Tibial nerve (tissue), 4 donors: ENCODE results near the gene FBXL20.

Source experiments
- EP300 ChIP-seq, 2 donors: sonication (generic); formaldehyde crosslinking; IDR thresholded peaks; one replicate each; pipeline ENCODE4 v1.6.1; 2017; ENCODE audit warnings: antibody characterized with exemption in 2 of 2, mild to moderate bottlenecking in 1 of 2
- TF ChIP-seq, protein P1 (sequence below), 5 experiments: fragments of 200-600 bp in 3 of 5; fragments of 450-650 bp in 2 of 5; sonication (generic) in 3 of 5; IDR thresholded peaks; one replicate each; pipeline ENCODE4 v1.5.1; 2016 to 2019; ENCODE audit warnings: antibody characterized with exemption in 5 of 5, mild to moderate bottlenecking in 3 of 5, moderate library complexity in 2 of 5

GRCh38 chr17:39402890-39403605, 1.6 kb upstream of the FBXL20 start:
- TF ChIP-seq, protein P1, sequence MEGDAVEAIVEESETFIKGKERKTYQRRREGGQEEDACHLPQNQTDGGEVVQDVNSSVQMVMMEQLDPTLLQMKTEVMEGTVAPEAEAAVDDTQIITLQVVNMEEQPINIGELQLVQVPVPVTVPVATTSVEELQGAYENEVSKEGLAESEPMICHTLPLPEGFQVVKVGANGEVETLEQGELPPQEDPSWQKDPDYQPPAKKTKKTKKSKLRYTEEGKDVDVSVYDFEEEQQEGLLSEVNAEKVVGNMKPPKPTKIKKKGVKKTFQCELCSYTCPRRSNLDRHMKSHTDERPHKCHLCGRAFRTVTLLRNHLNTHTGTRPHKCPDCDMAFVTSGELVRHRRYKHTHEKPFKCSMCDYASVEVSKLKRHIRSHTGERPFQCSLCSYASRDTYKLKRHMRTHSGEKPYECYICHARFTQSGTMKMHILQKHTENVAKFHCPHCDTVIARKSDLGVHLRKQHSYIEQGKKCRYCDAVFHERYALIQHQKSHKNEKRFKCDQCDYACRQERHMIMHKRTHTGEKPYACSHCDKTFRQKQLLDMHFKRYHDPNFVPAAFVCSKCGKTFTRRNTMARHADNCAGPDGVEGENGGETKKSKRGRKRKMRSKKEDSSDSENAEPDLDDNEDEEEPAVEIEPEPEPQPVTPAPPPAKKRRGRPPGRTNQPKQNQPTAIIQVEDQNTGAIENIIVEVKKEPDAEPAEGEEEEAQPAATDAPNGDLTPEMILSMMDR (IDR thresholded peaks at IDR 0.05), result no peak
- TF ChIP-seq EP300 (IDR thresholded peaks at IDR 0.05), result no peak
